Naive thymus-derived CD4-positive, alpha-beta T cell (primary cell): ENCODE results near the gene SVIL. TPM values are rescaled to one million over a fixed set of nuclear protein-coding genes. Genes with fewer than 3 reads are reported as not detected.
"Not testable (repeated sequence)": the region's sequence is repeated elsewhere in the genome, so short reads cannot be mapped to it uniquely, and the experiment has no call there.

Source experiments
- ATAC-seq: fragments of 150-1000 bp; cut with Tn5 transposase; 2 replicates; pipeline ENCODE4 v1.10.0; 2021; ENCODE audit warnings: mild to moderate bottlenecking, moderate library complexity
- CTCF ChIA-PET: fragments of 350-600 bp; sonication (Branson Sonifier 250); formaldehyde crosslinking; loops from one replicate; lab custom pipeline; 2021; ENCODE audit warnings: antibody characterized with exemption; lab: Charles Lee
- POLR2A ChIA-PET: fragments of 350-600 bp; sonication (Branson Sonifier 250); formaldehyde crosslinking; loops from one replicate; lab custom pipeline; 2021; ENCODE audit warnings: antibody characterized with exemption, inconsistent platforms; lab: Charles Lee
- DNase-seq, 9 donors: peaks; one replicate each; pipeline versions ENCODE4 v3.0.0 to v3.0.0-alpha.2; 2020 to 2022; ENCODE audit warnings: mixed read lengths in 1 of 9
- H3K27ac ChIP-seq: one replicate; pipeline ENCODE4 v1.7.0; 2013; ENCODE audit warnings: mild to moderate bottlenecking, low read depth, low read length, moderate library complexity
- H3K27me3 ChIP-seq, 2 donors: one replicate each; pipeline ENCODE4 v1.7.0; 2013; ENCODE audit warnings: low read length in 2 of 2, mild to moderate bottlenecking in 2 of 2, moderate library complexity in 2 of 2; ENCODE audit not compliant: control insufficient read depth in 2 of 2, insufficient read depth in 2 of 2
- H3K36me3 ChIP-seq, 3 experiments: 1 replicate in 2 of 3; 2 replicates in 1 of 3; pipeline ENCODE4 v1.7.0; 2013; ENCODE audit warnings: low read length in 3 of 3, mild to moderate bottlenecking in 3 of 3, moderate library complexity in 1 of 3; ENCODE audit not compliant: insufficient read depth in 3 of 3, control insufficient read depth in 2 of 3
- H3K4me1 ChIP-seq, 2 donors: one replicate each; pipeline ENCODE4 v1.7.0; 2013; ENCODE audit warnings: low read length in 2 of 2, mild to moderate bottlenecking in 2 of 2, moderate library complexity in 1 of 2; ENCODE audit not compliant: control insufficient read depth in 2 of 2, insufficient read depth in 2 of 2
- H3K4me3 ChIP-seq: 2 replicates; pipeline ENCODE4 v1.7.0; 2013; ENCODE audit warnings: mild to moderate bottlenecking, low read length
- H3K9me3 ChIP-seq, 3 experiments: 1 replicate in 2 of 3; 2 replicates in 1 of 3; pipeline ENCODE4 v1.7.0; 2013; ENCODE audit warnings: low read length in 3 of 3; ENCODE audit not compliant: control insufficient read depth in 2 of 3
- H3K27ac Mint-ChIP-seq, 9 donors: one replicate each; pipeline ENCODE4 v1.8.0; 2020 to 2022; ENCODE audit warnings: mixed read lengths in 9 of 9, mild to moderate bottlenecking in 8 of 9, moderate library complexity in 5 of 9, inconsistent platforms in 2 of 9
- H3K27me3 Mint-ChIP-seq, 5 donors: one replicate each; pipeline ENCODE4 v1.8.0; 2021 to 2022; ENCODE audit warnings: mixed read lengths in 5 of 5, mild to moderate bottlenecking in 1 of 5
- H3K36me3 Mint-ChIP-seq, 5 donors: one replicate each; pipeline ENCODE4 v1.8.0; 2020 to 2022; ENCODE audit warnings: mixed read lengths in 5 of 5, mild to moderate bottlenecking in 3 of 5, inconsistent platforms in 1 of 5
- H3K4me1 Mint-ChIP-seq, 7 donors: one replicate each; pipeline ENCODE4 v1.8.0; 2020 to 2022; ENCODE audit warnings: mixed read lengths in 7 of 7, mild to moderate bottlenecking in 3 of 7, inconsistent platforms in 1 of 7
- H3K4me3 Mint-ChIP-seq, 10 donors: one replicate each; pipeline ENCODE4 v1.8.0; 2020 to 2022; ENCODE audit warnings: mild to moderate bottlenecking in 10 of 10, mixed read lengths in 10 of 10, moderate library complexity in 6 of 10, inconsistent platforms in 2 of 10
- H3K9me3 Mint-ChIP-seq, 11 donors: one replicate each; pipeline ENCODE4 v1.8.0; 2020 to 2022; ENCODE audit warnings: mixed read lengths in 11 of 11, mild to moderate bottlenecking in 4 of 11, inconsistent platforms in 1 of 11, moderate library complexity in 1 of 11
- intact Hi-C, 2 donors: fragments of 100-400 bp; cut with micrococcal nuclease; formaldehyde crosslinking; loops; one replicate each; pipeline ENCODE4 v1.15.1; 2023
- polyA plus RNA-seq, 2 donors: library from polyadenylated mRNA; unstranded; fragments of 300-500 nt; fragmentation: Illumina TruSeq; gene quantifications; one replicate each; pipeline ENCODE4 v1.2.3, GENCODE V29; 2021
- total RNA-seq, 6 experiments: library from RNA in 5 of 6; stranded (reverse) in 5 of 6; gene quantifications; 1 replicate in 5 of 6; 2 replicates in 1 of 6; pipeline ENCODE4 v1.2.3 and lab custom pipeline; 2021 to 2026

Gene SVIL
- total and polyA plus RNA-seq, 7 experiments from 2014 or later, result 8.7 to 48.9 (median 20.3) TPM

DNA sequence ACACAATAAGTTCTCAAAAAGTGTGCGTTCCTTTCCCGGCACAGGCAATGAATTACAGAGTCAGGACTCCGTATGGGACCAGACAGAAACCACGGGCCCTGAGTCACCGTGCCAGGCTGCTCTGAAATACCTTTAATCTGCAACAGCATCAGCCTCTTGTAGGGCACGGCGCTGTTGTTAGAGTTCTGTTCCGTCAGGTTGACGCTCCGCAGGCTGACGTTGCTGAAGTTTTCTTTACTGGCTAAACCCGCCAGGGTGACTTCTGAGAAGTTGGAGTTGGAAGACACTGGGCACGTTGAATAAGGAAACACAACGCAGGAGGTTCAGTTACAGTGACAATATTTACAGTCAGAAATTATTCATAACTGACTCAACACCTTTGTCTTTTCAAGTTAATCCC is 146.3 kb downstream of the SVIL start:
- H3K4me3 Mint-ChIP-seq, H3K27ac ChIP-seq, intact Hi-C loops, H3K9me3 ChIP-seq, H3K27ac Mint-ChIP-seq, H3K27me3 ChIP-seq, H3K9me3 Mint-ChIP-seq, H3K4me3 ChIP-seq, CTCF ChIA-PET, DNase-seq, H3K27me3 Mint-ChIP-seq, H3K4me1 ChIP-seq, POLR2A ChIA-PET: not testable (repeated sequence)
- peaks cover 24 to 83% (median 44%) of the 10 kb centered on the region in 5 donors for H3K36me3 Mint-ChIP-seq
- ATAC-seq, result peak; percentile 49
- H3K36me3 ChIP-seq, result peaks cover 0 to 70% (median 8%) of the 10 kb centered on the region in 3 experiments
- H3K4me1 Mint-ChIP-seq, result peaks cover 6 to 32% (median 21%) of the 10 kb centered on the region in 7 donors

DNA sequence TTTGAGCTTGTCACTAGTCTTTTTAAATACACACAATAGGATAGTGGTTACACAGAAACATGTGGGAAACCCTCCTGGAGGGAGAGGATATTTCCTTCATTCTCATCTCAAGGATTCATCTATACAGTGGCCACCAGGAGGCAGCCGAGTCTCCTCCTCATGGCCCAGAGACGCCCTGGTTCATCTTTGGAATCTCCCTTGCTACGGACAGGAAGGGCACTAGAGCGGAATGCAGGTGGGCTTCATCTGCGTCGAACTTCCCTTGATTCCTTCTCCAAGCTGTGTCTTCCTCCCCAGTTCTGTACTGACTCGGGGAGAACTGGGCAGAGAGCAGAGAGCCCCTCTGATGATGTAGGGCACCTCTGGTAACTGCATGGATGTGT is 146.9 kb downstream of the SVIL start:
- H3K9me3 Mint-ChIP-seq, POLR2A ChIA-PET, intact Hi-C loops, H3K4me3 Mint-ChIP-seq, ATAC-seq, DNase-seq, H3K4me1 ChIP-seq, H3K9me3 ChIP-seq, H3K27ac Mint-ChIP-seq, H3K27me3 Mint-ChIP-seq, H3K27ac ChIP-seq, H3K4me3 ChIP-seq, CTCF ChIA-PET, H3K27me3 ChIP-seq: not testable (repeated sequence)
- Mint-ChIP-seq H3K36me3 (peaks cover 24 to 81% (median 40%) of the 10 kb centered on the region in 5 donors), H3K4me1 (peaks cover 9 to 37% (median 26%) of the 10 kb centered on the region in 7 donors)
- H3K36me3 ChIP-seq, result peaks cover 0 to 68% (median 8%) of the 10 kb centered on the region in 3 experiments

DNA sequence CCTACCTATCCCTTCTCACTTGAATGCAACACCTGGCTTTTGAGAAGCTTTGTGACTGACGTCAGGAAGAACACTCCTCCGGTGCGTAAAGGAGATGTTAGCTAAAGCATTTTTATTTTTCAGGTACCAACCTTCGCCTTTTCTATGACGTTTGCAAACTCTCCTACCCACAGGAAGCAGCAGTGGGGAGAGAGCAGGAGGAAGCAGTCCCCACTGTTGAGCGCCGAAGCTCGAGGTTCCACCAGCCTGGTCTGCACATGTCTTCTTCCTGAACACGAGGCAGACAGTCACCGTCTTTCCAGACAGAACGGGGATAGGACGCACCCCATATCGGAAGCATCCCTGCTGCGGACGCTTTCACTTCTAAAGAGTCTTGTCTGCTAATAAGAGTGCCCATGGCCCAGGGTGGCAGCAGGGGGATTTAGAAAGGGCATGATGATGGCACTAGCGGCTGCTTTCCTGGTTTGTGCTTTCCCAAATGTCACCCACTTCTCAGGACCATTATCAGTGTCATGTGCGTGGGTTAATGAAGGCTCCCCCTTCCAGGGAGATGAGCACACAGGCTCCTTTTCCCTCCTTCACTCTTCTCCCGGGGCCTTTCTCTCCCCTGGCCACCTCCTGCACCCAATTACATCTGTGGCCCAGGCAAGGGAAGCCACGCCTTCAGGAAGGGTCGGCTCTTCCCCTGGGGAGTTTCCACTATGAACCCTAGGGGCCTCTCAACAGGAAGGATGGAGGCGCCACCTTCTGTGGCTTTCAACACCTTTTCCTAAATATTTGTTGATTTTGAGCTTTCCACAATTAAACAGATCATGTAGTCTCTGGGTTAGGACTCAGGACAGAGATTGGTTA is 147.5 kb downstream of the SVIL start:
- POLR2A ChIA-PET, intact Hi-C loops, H3K9me3 ChIP-seq, H3K27ac ChIP-seq, H3K4me1 ChIP-seq, H3K27me3 Mint-ChIP-seq, H3K9me3 Mint-ChIP-seq, H3K4me3 ChIP-seq, H3K27me3 ChIP-seq: not testable (repeated sequence)
- CTCF ChIA-PET, result interaction anchor here (0.6 to 1.2 kb wide), 2 partner anchors 10 to 825 kb away, joined by 3 read pairs; no protein-coding TSS in a partner anchor
- ATAC-seq (peak; percentile 19), DNase-seq (peak in 3 of 9 donors; percentile 9 to 12 (median 10))
- Mint-ChIP-seq H3K4me3 (peak overlapping the region in 2 of 10 donors; percentile 20 to 49), H3K27ac (peak overlapping the region in 4 of 9 donors; percentile 9 to 64 (median 42)), H3K36me3 (peaks cover 24 to 81% (median 34%) of the 10 kb centered on the region in 5 donors), H3K4me1 (peaks cover 13 to 43% (median 33%) of the 10 kb centered on the region in 7 donors)
- H3K36me3 ChIP-seq, result peaks cover 0 to 62% (median 3%) of the 10 kb centered on the region in 3 experiments

DNA sequence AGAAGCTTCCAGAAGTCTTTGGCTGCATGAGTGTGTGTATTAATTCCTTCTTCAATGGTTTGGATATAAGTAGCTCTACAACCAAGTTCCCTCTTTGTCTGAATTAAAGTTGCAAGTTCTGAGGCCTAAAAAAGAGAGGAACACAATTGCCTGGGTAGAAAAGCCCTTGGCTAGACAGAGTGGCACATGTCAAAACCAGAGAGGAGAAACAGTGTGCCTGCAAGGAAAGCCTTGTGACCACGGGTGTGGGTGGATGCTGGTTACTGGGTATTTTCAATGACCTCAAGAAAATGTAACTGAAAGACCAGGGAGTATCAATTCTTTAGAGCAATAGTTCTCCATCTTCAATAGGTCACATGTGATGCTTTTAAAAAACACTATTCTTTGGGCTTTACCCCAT is 148.3 kb downstream of the SVIL start:
- H3K27ac Mint-ChIP-seq, result peak overlapping the region in 2 of 9 donors; percentile 14 to 35

DNA sequence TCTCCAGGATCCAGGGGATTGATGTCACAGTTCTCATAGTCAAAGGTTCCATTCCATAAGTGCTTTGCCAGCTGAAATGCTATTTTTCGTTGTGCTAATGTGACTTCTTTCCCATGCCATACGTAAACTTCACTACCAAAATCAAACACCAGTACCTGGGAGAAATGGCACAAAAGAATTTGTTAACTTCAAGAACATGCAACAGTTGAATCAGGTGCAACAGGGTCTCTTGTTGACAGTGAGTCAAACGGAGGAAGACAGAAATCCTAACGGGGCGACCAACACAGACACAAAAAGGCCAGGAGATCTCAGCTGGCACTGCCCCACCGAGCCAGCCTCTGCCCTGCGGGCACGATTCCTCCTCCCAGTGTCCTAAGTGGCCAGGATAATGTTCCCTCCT is 150.1 kb downstream of the SVIL start:
- Mint-ChIP-seq H3K4me1 (peaks cover 13 to 48% (median 33%) of the 10 kb centered on the region in 7 donors), H3K36me3 (peaks cover 12 to 77% (median 36%) of the 10 kb centered on the region in 5 donors)
- H3K9me3 ChIP-seq, H3K4me3 Mint-ChIP-seq, H3K27ac ChIP-seq, intact Hi-C loops, POLR2A ChIA-PET, ATAC-seq, H3K4me1 ChIP-seq, CTCF ChIA-PET, H3K27me3 Mint-ChIP-seq, DNase-seq, H3K4me3 ChIP-seq, H3K27me3 ChIP-seq, H3K27ac Mint-ChIP-seq, H3K9me3 Mint-ChIP-seq: not testable (repeated sequence)
- H3K36me3 ChIP-seq, result peaks cover 0 to 56% (median 7%) of the 10 kb centered on the region in 3 experiments

More for the DNA sequence above, 148.3 kb downstream of the SVIL start:
- Histone ChIP-seq H3K27me3 (no peaks in the 10 kb centered on the region), H3K4me1 (peaks cover 0 to 6% of the 10 kb centered on the region in 2 donors), H3K36me3 (peaks cover 0 to 54% (median 7%) of the 10 kb centered on the region in 3 experiments), H3K9me3 (no peaks in the 10 kb centered on the region), H3K27ac (no peak overlapping the region), H3K4me3 (no peak overlapping the region)
- ChIA-PET POLR2A (no interaction called here), CTCF (interaction anchor here (0.6 to 1.2 kb wide), 2 partner anchors 11 to 824 kb away, joined by 3 read pairs; no protein-coding TSS in a partner anchor)
- H3K4me1 Mint-ChIP-seq, result peaks cover 13 to 43% (median 33%) of the 10 kb centered on the region in 7 donors
- H3K36me3 Mint-ChIP-seq, result peaks cover 22 to 77% (median 31%) of the 10 kb centered on the region in 5 donors
- DNase-seq, result peak in 1 of 9 donors; percentile 46
- peaks cover 0 to 3% (median 0%) of the 10 kb centered on the region in 11 donors for H3K9me3 Mint-ChIP-seq
- no peaks in the 10 kb centered on the region for H3K27me3 Mint-ChIP-seq
- no peak for ATAC-seq
- intact Hi-C loops, result no loop called here
- H3K4me3 Mint-ChIP-seq, result peak overlapping the region in 1 of 10 donors; percentile 35

DNA sequence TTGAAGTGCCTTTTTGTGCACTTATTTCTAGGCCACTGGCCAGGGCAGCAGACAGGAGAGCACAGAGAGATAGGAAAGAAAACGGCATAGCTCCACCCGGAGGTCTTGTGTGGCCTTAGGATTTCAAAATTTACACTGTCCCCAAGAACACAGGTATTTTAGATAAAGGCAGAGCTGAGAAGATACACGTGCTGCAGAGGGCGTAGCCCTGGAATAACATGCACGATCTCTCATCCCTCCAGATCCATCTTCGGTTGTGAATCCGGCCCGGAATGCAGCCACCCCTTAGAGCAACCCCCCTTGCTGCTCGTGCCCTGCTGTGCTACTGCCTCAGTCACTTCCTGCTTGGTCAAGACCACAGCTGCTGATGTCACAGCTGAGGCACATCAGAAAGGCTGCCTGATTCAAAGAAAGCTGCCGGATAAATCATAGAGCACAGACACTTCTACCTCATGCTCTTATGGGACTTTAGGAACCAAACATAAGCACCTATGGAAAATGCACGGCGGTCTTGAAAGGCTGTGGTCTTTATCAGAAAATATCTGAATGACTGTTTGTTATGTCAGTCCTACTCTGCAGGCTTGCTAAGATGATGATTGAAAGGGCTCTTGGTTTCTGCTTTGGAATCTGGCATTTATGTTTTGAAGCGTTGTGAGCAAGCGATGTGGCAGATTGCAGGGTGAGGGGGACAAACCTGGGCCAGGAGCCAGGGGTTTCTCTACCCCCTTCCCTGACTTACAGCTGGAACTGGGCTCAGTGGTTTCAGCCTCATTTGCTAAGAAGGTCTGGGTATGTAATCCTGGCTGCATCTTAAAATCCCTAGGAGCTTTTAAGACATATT is 152.0 kb downstream of the SVIL start:
- Histone ChIP-seq H3K27me3 (no peaks in the 10 kb centered on the region), H3K27ac (no peak overlapping the region), H3K4me1 (peaks cover 0 to 6% of the 10 kb centered on the region in 2 donors), H3K4me3 (no peak overlapping the region), H3K9me3 (no peaks in the 10 kb centered on the region), H3K36me3 (peaks cover 0 to 47% (median 7%) of the 10 kb centered on the region in 3 experiments)
- ChIA-PET CTCF (no interaction called here), POLR2A (no interaction called here)
- DNase-seq, result peak in 4 of 9 donors; percentile 5 to 33 (median 16)
- H3K4me1 Mint-ChIP-seq, result peaks cover 12 to 45% (median 32%) of the 10 kb centered on the region in 7 donors
- ATAC-seq, result peak; percentile 77
- H3K36me3 Mint-ChIP-seq, result peaks cover 4 to 70% (median 29%) of the 10 kb centered on the region in 5 donors
- no peaks in the 10 kb centered on the region for H3K27me3 Mint-ChIP-seq
- peak overlapping the region in 8 of 9 donors; percentile 58 to 87 (median 78) for H3K27ac Mint-ChIP-seq
- intact Hi-C loops, result no loop called here
- H3K4me3 Mint-ChIP-seq, result peak overlapping the region in 4 of 10 donors; percentile 2 to 58 (median 34)
- H3K9me3 Mint-ChIP-seq, result peaks cover 0 to 3% (median 0%) of the 10 kb centered on the region in 11 donors
